ENCODE data around the gene VDAC1. TPM values are rescaled to one million over a fixed set of nuclear protein-coding genes. Genes with fewer than 3 reads are reported as not detected.

The VDAC1 gene
- total and polyA plus RNA-seq, 2 donors (not counting 1 experiment from before 2014, with no cell fraction given) = 202 to 281 TPM

DNA sequence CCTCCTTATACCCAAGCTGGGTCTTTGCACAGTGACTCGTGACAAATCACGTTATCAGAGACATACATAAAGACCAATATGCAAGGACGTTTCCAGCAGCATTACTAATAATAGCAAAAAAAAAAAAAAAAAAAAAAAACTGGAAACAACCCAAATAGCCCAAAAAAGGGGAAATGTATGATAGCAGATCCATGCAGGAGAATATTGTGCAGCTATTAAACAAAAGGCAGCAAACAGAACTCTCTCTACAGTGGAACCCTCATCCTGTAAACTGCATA, 74.0 kb downstream of the VDAC1 start:
- Histone ChIP-seq H3K9ac (ENCODE audit: insufficient read depth, low read length) (no peak overlapping the region), H3K27me3 (ENCODE audit: control insufficient read depth, insufficient read depth, low read length) (peaks cover 11% of the 10 kb centered on the region), H3K27ac (ENCODE audit: insufficient read depth, low read length) (no peak overlapping the region), H3K4me3 (replicated peaks in 1 of 4; ENCODE audit: control extremely low read depth in 1 of 4, insufficient read depth in 1 of 4, low read depth in 3 of 4, low read length in 4 of 4) (no peak overlapping the region), H4K20me1 (ENCODE audit: control insufficient read depth, extremely low read depth, insufficient read depth, low read length) (no peaks in the 10 kb centered on the region), H3K79me2 (ENCODE audit: control insufficient read depth, insufficient read depth, low read length) (no peaks in the 10 kb centered on the region), H3K4me1 (ENCODE audit: control insufficient read depth, extremely low read depth, insufficient read depth, low read length) (no peaks in the 10 kb centered on the region), H3K9me3 (ENCODE audit: control insufficient read depth, insufficient read depth, low read depth, low read length) (no peaks in the 10 kb centered on the region), H3K4me2 (ENCODE audit: extremely low read depth, insufficient read depth, low read length) (no peak overlapping the region), H3K36me3 (ENCODE audit: control insufficient read depth, insufficient read depth, low read length) (no peaks in the 10 kb centered on the region), H2AFZ (ENCODE audit: low read length) (no peak overlapping the region)
- DNase-seq (ENCODE audit: low read depth in 2 of 2) = no peak
- TF ChIP-seq, protein P1, sequence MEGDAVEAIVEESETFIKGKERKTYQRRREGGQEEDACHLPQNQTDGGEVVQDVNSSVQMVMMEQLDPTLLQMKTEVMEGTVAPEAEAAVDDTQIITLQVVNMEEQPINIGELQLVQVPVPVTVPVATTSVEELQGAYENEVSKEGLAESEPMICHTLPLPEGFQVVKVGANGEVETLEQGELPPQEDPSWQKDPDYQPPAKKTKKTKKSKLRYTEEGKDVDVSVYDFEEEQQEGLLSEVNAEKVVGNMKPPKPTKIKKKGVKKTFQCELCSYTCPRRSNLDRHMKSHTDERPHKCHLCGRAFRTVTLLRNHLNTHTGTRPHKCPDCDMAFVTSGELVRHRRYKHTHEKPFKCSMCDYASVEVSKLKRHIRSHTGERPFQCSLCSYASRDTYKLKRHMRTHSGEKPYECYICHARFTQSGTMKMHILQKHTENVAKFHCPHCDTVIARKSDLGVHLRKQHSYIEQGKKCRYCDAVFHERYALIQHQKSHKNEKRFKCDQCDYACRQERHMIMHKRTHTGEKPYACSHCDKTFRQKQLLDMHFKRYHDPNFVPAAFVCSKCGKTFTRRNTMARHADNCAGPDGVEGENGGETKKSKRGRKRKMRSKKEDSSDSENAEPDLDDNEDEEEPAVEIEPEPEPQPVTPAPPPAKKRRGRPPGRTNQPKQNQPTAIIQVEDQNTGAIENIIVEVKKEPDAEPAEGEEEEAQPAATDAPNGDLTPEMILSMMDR (conservative IDR thresholded peaks at IDR 0.05 in 1 of 2, IDR thresholded peaks at IDR 0.05 in 1 of 2; ENCODE audit: low read depth in 1 of 2, low read length in 2 of 2) = no peak
- no peak for TF ChIP-seq EZH2 (IDR thresholded peaks at IDR 0.05; ENCODE audit: low read length, missing control alignments)

DNA sequence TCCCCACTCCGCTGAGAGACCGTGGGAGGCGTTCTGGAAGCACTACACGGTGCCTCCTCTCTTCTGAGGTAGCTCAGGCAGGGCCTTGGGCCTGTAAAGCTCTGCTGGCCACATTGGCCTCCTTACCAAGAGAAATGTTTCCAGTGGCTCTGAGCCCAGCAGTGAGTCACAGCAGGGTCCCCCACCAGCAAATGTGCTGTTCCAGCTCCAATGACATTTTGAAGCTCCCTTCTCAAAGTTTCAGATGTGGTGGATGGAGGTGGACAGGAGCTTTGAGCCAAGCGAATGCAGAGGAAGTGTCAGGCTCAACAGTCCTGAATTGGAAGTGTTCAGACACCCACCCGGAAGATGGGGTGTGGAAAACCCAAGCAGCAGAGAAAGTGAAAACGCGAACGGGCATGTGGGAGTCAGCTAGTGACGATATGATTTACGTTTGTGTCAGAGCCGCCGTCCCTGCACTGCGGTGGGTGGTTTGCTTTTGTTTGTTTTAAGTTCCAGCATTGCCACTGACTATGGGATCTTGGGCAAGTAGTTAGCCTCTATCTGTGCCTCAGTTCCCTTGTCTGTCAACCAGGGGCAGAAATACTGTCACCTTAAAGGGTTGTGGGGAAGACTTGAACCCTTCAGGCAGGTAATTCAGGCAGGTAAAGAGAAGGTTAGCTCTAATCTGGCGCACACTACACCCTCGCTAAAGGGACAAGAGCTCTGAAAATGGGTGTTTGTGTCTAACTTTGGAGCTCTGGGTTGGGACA, 74.5 kb downstream of the VDAC1 start:
- Histone ChIP-seq H3K4me1 (ENCODE audit: control insufficient read depth, extremely low read depth, insufficient read depth, low read length) (no peaks in the 10 kb centered on the region), H3K9me3 (ENCODE audit: control insufficient read depth, insufficient read depth, low read depth, low read length) (no peaks in the 10 kb centered on the region), H3K4me2 (ENCODE audit: extremely low read depth, insufficient read depth, low read length) (peak overlapping the region; percentile 75), H2AFZ (ENCODE audit: low read length) (no peak overlapping the region), H3K27ac (ENCODE audit: insufficient read depth, low read length) (no peak overlapping the region), H3K9ac (ENCODE audit: insufficient read depth, low read length) (no peak overlapping the region), H3K79me2 (ENCODE audit: control insufficient read depth, insufficient read depth, low read length) (no peaks in the 10 kb centered on the region), H3K36me3 (ENCODE audit: control insufficient read depth, insufficient read depth, low read length) (no peaks in the 10 kb centered on the region), H3K27me3 (ENCODE audit: control insufficient read depth, insufficient read depth, low read length) (peaks cover 11% of the 10 kb centered on the region), H4K20me1 (ENCODE audit: control insufficient read depth, extremely low read depth, insufficient read depth, low read length) (no peaks in the 10 kb centered on the region), H3K4me3 (replicated peaks in 1 of 4; ENCODE audit: control extremely low read depth in 1 of 4, insufficient read depth in 1 of 4, low read depth in 3 of 4, low read length in 4 of 4) (no peak overlapping the region)
- DNase-seq (ENCODE audit: low read depth in 2 of 2) = peak; percentile 66 to 87
- TF ChIP-seq, protein P1 (conservative IDR thresholded peaks at IDR 0.05 in 1 of 2, IDR thresholded peaks at IDR 0.05 in 1 of 2; ENCODE audit: low read depth in 1 of 2, low read length in 2 of 2) = no peak
- no peak for TF ChIP-seq EZH2 (IDR thresholded peaks at IDR 0.05; ENCODE audit: low read length, missing control alignments)

DNA sequence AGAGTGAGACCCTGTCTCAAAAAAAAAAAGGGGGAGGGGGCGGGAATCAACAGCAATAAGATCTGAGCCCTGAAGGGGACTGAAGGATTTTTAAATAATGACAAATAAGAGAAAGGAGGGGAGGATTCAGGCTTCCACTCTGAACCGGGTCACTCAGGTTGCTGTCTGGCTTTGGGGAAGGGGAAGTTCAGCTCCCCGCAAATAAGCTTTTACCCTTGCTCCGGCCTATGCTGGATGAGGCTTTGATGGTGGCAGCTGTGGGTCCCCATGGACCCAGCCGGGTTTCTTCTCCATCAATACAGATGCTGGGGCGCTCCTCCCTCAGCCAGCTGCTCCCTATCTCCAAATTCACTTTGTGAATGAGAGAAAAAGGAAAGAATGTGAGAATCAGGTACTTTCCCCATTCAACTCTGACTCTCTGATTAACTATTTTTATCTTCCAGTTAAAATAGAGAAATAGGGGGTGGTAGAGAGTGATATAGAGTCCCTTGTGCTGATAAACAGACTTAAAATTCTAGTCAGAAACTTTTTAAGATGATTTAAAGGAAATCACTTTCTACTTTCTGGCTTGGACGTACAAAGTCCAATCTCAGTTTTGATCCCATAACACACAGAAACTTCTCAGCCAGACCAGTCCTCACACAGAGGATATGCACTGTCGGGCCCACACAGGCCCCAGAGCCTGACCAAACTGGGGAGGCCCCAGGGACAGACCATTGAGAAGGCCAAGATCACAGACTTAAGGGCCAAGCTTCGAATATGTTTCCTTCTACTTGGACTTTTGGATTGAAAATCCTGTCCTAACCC, 76.0 kb downstream of the VDAC1 start:
- H3K36me3 ChIP-seq (ENCODE audit: control insufficient read depth, insufficient read depth, low read length) = no peaks in the 10 kb centered on the region
- H3K4me2 ChIP-seq (ENCODE audit: extremely low read depth, insufficient read depth, low read length) = no peak overlapping the region
- no peak overlapping the region for H3K27ac ChIP-seq (ENCODE audit: insufficient read depth, low read length)
- peaks cover 9% of the 10 kb centered on the region for H3K27me3 ChIP-seq (ENCODE audit: control insufficient read depth, insufficient read depth, low read length)
- TF ChIP-seq, protein P1 (conservative IDR thresholded peaks at IDR 0.05 in 1 of 2, IDR thresholded peaks at IDR 0.05 in 1 of 2; ENCODE audit: low read depth in 1 of 2, low read length in 2 of 2) = no peak
- no peak for TF ChIP-seq EZH2 (IDR thresholded peaks at IDR 0.05; ENCODE audit: low read length, missing control alignments)
- no peak overlapping the region for H3K9ac ChIP-seq (ENCODE audit: insufficient read depth, low read length)
- H4K20me1 ChIP-seq (ENCODE audit: control insufficient read depth, extremely low read depth, insufficient read depth, low read length) = no peaks in the 10 kb centered on the region
- no peak for DNase-seq (ENCODE audit: low read depth in 2 of 2)
- H3K9me3 ChIP-seq (ENCODE audit: control insufficient read depth, insufficient read depth, low read depth, low read length) = no peaks in the 10 kb centered on the region
- H3K4me3 ChIP-seq (replicated peaks in 1 of 4; ENCODE audit: control extremely low read depth in 1 of 4, insufficient read depth in 1 of 4, low read depth in 3 of 4, low read length in 4 of 4) = no peak overlapping the region
- H3K79me2 ChIP-seq (ENCODE audit: control insufficient read depth, insufficient read depth, low read length) = no peaks in the 10 kb centered on the region
- H2AFZ ChIP-seq (ENCODE audit: low read length) = no peak overlapping the region
- no peaks in the 10 kb centered on the region for H3K4me1 ChIP-seq (ENCODE audit: control insufficient read depth, extremely low read depth, insufficient read depth, low read length)

Data from fibroblast of lung (primary cell).